Measurements from ENCODE around the gene PCDHB15.
"Not testable (repeated sequence)": the region's sequence is repeated elsewhere in the genome, so short reads cannot be mapped to it uniquely, and the experiment has no call there.

Gene PCDHB15

GRCh38 chr5:141245250-141245717, at the start of gene PCDHB15:
PCDHB15 (plus strand) TSS chr5:141245395; CDS start chr5:141245579, 184 bp downstream.
- no peak for DNase-seq (ENCODE audit: low spot score)

GRCh38 chr5:141196363-141196762, 48.8 kb upstream of the PCDHB15 start:
- DNase-seq (ENCODE audit: low spot score) = no peak

- peak; percentile 13 for DNase-seq (ENCODE audit: low spot score)
These were observed 45.6 kb upstream of the PCDHB15 start, which contains the start of gene PCDHB11 for GRCh38 chr5:141199359-141200235. PCDHB11 (plus strand) TSS chr5:141199627; CDS start chr5:141199775, 148 bp downstream.

GRCh38 chr5:141201126-141201525, 44.1 kb upstream of the PCDHB15 start:
- DNase-seq (ENCODE audit: low spot score) = not testable (repeated sequence)

- not testable (repeated sequence) for DNase-seq (ENCODE audit: low spot score)
These were observed 43.5 kb upstream of the PCDHB15 start for GRCh38 chr5:141201646-141202045.

GRCh38 chr5:141208478-141208877, 36.7 kb upstream of the PCDHB15 start, which contains the start of gene PCDHB12:
PCDHB12 (plus strand) TSS chr5:141208719; CDS start chr5:141208908, 189 bp downstream.
- DNase-seq (ENCODE audit: low spot score) = peak; percentile 33

- DNase-seq (ENCODE audit: low spot score) = not testable (repeated sequence)
These were observed 34.9 kb upstream of the PCDHB15 start for GRCh38 chr5:141210281-141210680.

- not testable (repeated sequence) for DNase-seq (ENCODE audit: low spot score)
These were observed 34.3 kb upstream of the PCDHB15 start for GRCh38 chr5:141210849-141211248.

- peak; percentile 44 for DNase-seq (ENCODE audit: low spot score)
These were observed 31.4 kb upstream of the PCDHB15 start, which contains the start of gene PCDHB13 for GRCh38 chr5:141213656-141214339. PCDHB13 (plus strand) TSS chr5:141213919; CDS start chr5:141214124, 205 bp downstream.

GRCh38 chr5:141214583-141214982, 30.6 kb upstream of the PCDHB15 start:
- DNase-seq (ENCODE audit: low spot score) = not testable (repeated sequence)

GRCh38 chr5:141215504-141215903, 29.7 kb upstream of the PCDHB15 start:
- DNase-seq (ENCODE audit: low spot score) = not testable (repeated sequence)

GRCh38 chr5:141216035-141216434, 29.2 kb upstream of the PCDHB15 start:
- DNase-seq (ENCODE audit: low spot score) = not testable (repeated sequence)

GRCh38 chr5:141223112-141223783, 21.9 kb upstream of the PCDHB15 start, which contains the start of gene PCDHB14:
PCDHB14 (plus strand) TSS chr5:141223343; CDS start chr5:141223506, 163 bp downstream.
- DNase-seq (ENCODE audit: low spot score) = peak; percentile 54

- DNase-seq (ENCODE audit: low spot score) = not testable (repeated sequence)
These were observed 20.4 kb upstream of the PCDHB15 start for GRCh38 chr5:141224844-141225243.

- DNase-seq (ENCODE audit: low spot score) = not testable (repeated sequence)
These were observed 19.8 kb upstream of the PCDHB15 start for GRCh38 chr5:141225421-141225820.

- DNase-seq (ENCODE audit: low spot score) = peak; percentile 23
These were observed 11.0 kb upstream of the PCDHB15 start for GRCh38 chr5:141234109-141234667.

GRCh38 chr5:141235922-141236321, 9.3 kb upstream of the PCDHB15 start:
- DNase-seq (ENCODE audit: low spot score) = not testable (repeated sequence)

- DNase-seq (ENCODE audit: low spot score) = no peak
These were observed 8.5 kb upstream of the PCDHB15 start for GRCh38 chr5:141236516-141237313.

GRCh38 chr5:141241496-141241895, 3.7 kb upstream of the PCDHB15 start:
- DNase-seq (ENCODE audit: low spot score) = no peak

- not testable (repeated sequence) for DNase-seq (ENCODE audit: low spot score)
These were observed 1.8 kb downstream of the PCDHB15 start for GRCh38 chr5:141246971-141247370.
